Measurements from ENCODE around the gene MTREX.

Gene MTREX

GRCh38 chr5:55333017-55333416 is 25.2 kb downstream of the MTREX start:
- no peak overlapping the region for H3K4me3 ChIP-seq (ENCODE audit: low read depth, low read length)
- peaks cover 19 to 50% of the 10 kb centered on the region in 2 experiments for H3K36me3 ChIP-seq (ENCODE audit: control insufficient read depth in 2 of 2, insufficient read depth in 1 of 2, low read length in 2 of 2)
- CTCF ChIA-PET: no interaction called here

GRCh38 chr5:55333811-55334210 is 26.0 kb downstream of the MTREX start:
- Histone ChIP-seq H3K4me1 (ENCODE audit: control insufficient read depth, insufficient read depth, low read length) (no peaks in the 10 kb centered on the region), H3K4me3 (ENCODE audit: low read depth, low read length) (no peak overlapping the region), H3K9me3 (ENCODE audit: control insufficient read depth, insufficient read depth, low read depth, low read length) (no peaks in the 10 kb centered on the region), H3K36me3 (ENCODE audit: control insufficient read depth in 2 of 2, insufficient read depth in 1 of 2, low read length in 2 of 2) (peaks cover 23 to 45% of the 10 kb centered on the region in 2 experiments; a peak in 2 of 3 replicates), H3K27ac (ENCODE audit: extremely low read depth, low read depth, low read length) (no peak overlapping the region)
- CTCF ChIA-PET: no interaction called here
- POLR2A ChIA-PET: no interaction called here
- no peak for TF ChIP-seq ZNF768 (tag by site-specific recombination; IDR thresholded peaks at IDR 0.05)
- TF ChIP-seq ZNF776 (tag by site-specific recombination; IDR thresholded peaks at IDR 0.05; ENCODE audit: borderline replicate concordance): no peak
- no peak for TF ChIP-seq ZNF558 (tag by site-specific recombination; IDR thresholded peaks at IDR 0.05)
- TF ChIP-seq ZNF585B (tag by site-specific recombination; IDR thresholded peaks at IDR 0.05): no peak
- peak; percentile 86 for TF ChIP-seq ZNF146 (tag by site-specific recombination; IDR thresholded peaks at IDR 0.05)
- no peak for TF ChIP-seq AEBP2 (tag by site-specific recombination; IDR thresholded peaks at IDR 0.05; ENCODE audit: borderline replicate concordance)

More at GRCh38 chr5:55333017-55333416, 25.2 kb downstream of the MTREX start:
- H3K27ac ChIP-seq (ENCODE audit: extremely low read depth, low read depth, low read length): no peak overlapping the region
- TF ChIP-seq ZNF211 (tag by site-specific recombination; IDR thresholded peaks at IDR 0.05; ENCODE audit: low read depth): no peak
- TF ChIP-seq ZSCAN16 (tag by site-specific recombination; IDR thresholded peaks at IDR 0.05): no peak
- TF ChIP-seq MYNN (tag by site-specific recombination; IDR thresholded peaks at IDR 0.05; ENCODE audit: borderline replicate concordance): no peak
- no peak for TF ChIP-seq ZNF707 (tag by site-specific recombination; IDR thresholded peaks at IDR 0.05)
- no peak for TF ChIP-seq GLIS2 (tag by site-specific recombination; IDR thresholded peaks at IDR 0.05)
- TF ChIP-seq ZBTB21 (tag by site-specific recombination; IDR thresholded peaks at IDR 0.05): no peak
- TF ChIP-seq TSHZ1 (tag by site-specific recombination; IDR thresholded peaks at IDR 0.05; ENCODE audit: borderline replicate concordance): no peak
- TF ChIP-seq YY2 (tag by site-specific recombination; IDR thresholded peaks at IDR 0.05): no peak
- H3K9me3 ChIP-seq (ENCODE audit: control insufficient read depth, insufficient read depth, low read depth, low read length): no peaks in the 10 kb centered on the region
- POLR2A ChIA-PET: no interaction called here
- H3K4me1 ChIP-seq (ENCODE audit: control insufficient read depth, insufficient read depth, low read length): no peaks in the 10 kb centered on the region

GRCh38 chr5:55338092-55338613 is 30.4 kb downstream of the MTREX start:
- POLR2A ChIA-PET: no interaction called here
- TF ChIP-seq ZNF670 (tag by site-specific recombination; IDR thresholded peaks at IDR 0.05; ENCODE audit: low read depth) (no peak), ZNF529 (tag by site-specific recombination; IDR thresholded peaks at IDR 0.05; ENCODE audit: insufficient replicate concordance) (no peak), ZNF48 (tag by site-specific recombination; IDR thresholded peaks at IDR 0.05) (no peak), ELK4 (IDR thresholded peaks at IDR 0.05; ENCODE audit: borderline replicate concordance, low read depth, low read length) (no peak), ZNF629 (tag by site-specific recombination; IDR thresholded peaks at IDR 0.05) (no peak), ZNF76 (tag by site-specific recombination; IDR thresholded peaks at IDR 0.05; ENCODE audit: borderline replicate concordance, low read depth) (no peak), ZNF2 (tag by site-specific recombination; IDR thresholded peaks at IDR 0.05) (no peak), OVOL3 (tag by site-specific recombination; IDR thresholded peaks at IDR 0.05) (no peak), ZNF133 (tag by site-specific recombination; IDR thresholded peaks at IDR 0.05) (no peak), ZNF391 (tag by site-specific recombination; IDR thresholded peaks at IDR 0.05; ENCODE audit: borderline replicate concordance, low read depth) (no peak), SP3 (tag by site-specific recombination; IDR thresholded peaks at IDR 0.05) (no peak), ZNF223 (tag by site-specific recombination; IDR thresholded peaks at IDR 0.05) (no peak), ZNF830 (tag by site-specific recombination; IDR thresholded peaks at IDR 0.05; ENCODE audit: low read depth) (no peak)

More at GRCh38 chr5:55338092-55338613, 30.4 kb downstream of the MTREX start:
- H3K4me3 ChIP-seq (ENCODE audit: low read depth, low read length): no peak overlapping the region
- no peaks in the 10 kb centered on the region for H3K9me3 ChIP-seq (ENCODE audit: control insufficient read depth, insufficient read depth, low read depth, low read length)
- CTCF ChIA-PET: interaction anchor here (0.7 kb wide), 1 partner anchor 8 kb away, joined by 3 read pairs; no protein-coding TSS in a partner anchor
- no peak overlapping the region for H3K27ac ChIP-seq (ENCODE audit: extremely low read depth, low read depth, low read length)
- peaks cover 31 to 36% of the 10 kb centered on the region in 2 experiments for H3K36me3 ChIP-seq (ENCODE audit: control insufficient read depth in 2 of 2, insufficient read depth in 1 of 2, low read length in 2 of 2)
- no peaks in the 10 kb centered on the region for H3K4me1 ChIP-seq (ENCODE audit: control insufficient read depth, insufficient read depth, low read length)
